ENCODE data around the gene PCSK7. TPM values are rescaled to one million over a fixed set of nuclear protein-coding genes. Genes with fewer than 3 reads are reported as not detected.

PCSK7 gene
- total RNA-seq, 1 experiment from 2014 or later = 12.6 TPM

DNA sequence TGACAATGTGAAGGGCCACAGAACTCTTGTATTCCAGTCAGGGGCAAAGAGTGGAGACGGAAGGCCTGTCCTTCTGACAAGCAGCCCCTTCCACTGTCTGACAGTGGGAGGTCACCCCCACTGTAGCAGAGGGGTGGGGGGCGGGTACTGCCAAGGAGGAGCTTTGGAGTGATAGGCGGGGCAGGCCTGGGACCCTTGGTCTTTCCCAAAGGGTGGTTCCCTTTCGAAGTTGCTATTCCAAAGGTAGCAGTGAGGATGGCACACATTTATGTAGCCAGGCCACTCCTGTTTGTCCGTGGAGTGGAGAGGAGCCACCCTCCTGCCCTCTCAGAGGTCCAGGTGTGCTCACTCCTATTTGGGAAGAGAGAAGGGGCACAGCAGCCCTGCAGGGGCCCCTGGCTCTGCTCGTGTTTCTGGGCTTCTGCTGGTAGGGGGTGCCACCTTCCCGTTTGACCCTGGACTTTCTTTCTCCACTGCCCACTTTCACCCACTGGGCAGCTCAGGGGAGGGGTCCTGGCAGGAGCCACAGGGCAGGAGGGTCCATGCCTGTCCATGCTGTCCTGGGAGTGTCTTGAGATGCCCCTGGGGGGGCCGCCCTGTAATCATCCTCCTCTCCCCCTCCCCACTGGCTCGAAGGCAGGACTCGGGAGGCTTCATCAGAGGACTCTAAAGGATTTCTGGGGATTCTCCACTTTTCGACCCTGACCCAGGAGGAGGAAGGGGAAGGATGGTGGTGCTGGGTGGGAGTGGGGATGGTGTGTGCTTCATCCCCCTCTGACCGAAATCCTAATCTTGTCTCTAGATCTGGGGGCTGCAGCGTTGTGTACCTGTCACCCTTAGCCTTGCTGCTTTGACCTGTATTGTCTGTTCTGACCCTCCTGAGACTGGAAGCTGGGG, 31.7 kb downstream of the PCSK7 start:
- Histone ChIP-seq H3K27ac (no peak overlapping the region), H3K9me3 (replicated peaks) (no peaks in the 10 kb centered on the region), H3K27me3 (no peaks in the 10 kb centered on the region), H3K36me3 (no peaks in the 10 kb centered on the region), H3K4me3 (no peak overlapping the region), H3K4me1 (no peaks in the 10 kb centered on the region)
- no peak for DNase-seq

- Histone ChIP-seq H3K36me3 (no peaks in the 10 kb centered on the region), H3K27me3 (no peaks in the 10 kb centered on the region), H3K9me3 (replicated peaks) (no peaks in the 10 kb centered on the region), H3K27ac (peak within 1 kb of the TSS; percentile 15; the same call in 1 of the 2 replicates), H3K4me3 (peak within 1 kb of the TSS; percentile 33), H3K4me1 (no peaks in the 10 kb centered on the region)
- peak; percentile 32 to 44 for DNase-seq
Observed at GRCh38 chr11:117199053-117199915, 32.6 kb downstream of the PCSK7 start, which contains the start of gene TAGLN. Gene TAGLN (plus strand): TSS chr11:117199370. CDS start chr11:117203014, 3,644 bp downstream.

DNA sequence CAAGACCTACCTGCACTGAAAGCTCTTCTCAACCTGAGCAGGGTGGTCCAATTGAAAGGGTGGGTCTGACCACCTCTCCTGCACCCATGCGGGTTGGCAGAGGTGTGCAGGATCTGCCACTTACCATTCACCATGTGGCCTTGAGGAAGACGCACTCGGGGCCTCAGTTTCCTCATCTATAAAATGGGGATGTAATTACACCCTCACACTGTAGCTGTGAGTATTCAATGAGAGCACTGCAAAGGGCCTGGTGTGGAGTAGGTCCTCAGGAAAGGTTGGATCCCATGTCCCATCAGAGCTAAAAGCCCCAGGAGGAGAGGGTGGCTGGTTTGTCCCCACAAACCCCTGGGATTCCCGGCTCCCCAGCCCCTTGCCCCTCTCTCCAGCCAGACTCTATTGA, 33.3 kb downstream of the PCSK7 start:
- no peaks in the 10 kb centered on the region for H3K4me1 ChIP-seq
- no peaks in the 10 kb centered on the region for H3K27me3 ChIP-seq
- DNase-seq = no peak
- H3K27ac ChIP-seq = no peak overlapping the region; the same call in 1 of the 2 replicates
- no peaks in the 10 kb centered on the region for H3K36me3 ChIP-seq
- H3K9me3 ChIP-seq (replicated peaks) = no peaks in the 10 kb centered on the region
- H3K4me3 ChIP-seq = peak overlapping the region; percentile 33

- Histone ChIP-seq H3K27me3 (no peaks in the 10 kb centered on the region), H3K27ac (no peak overlapping the region), H3K9me3 (replicated peaks) (no peaks in the 10 kb centered on the region), H3K4me3 (no peak overlapping the region), H3K4me1 (no peaks in the 10 kb centered on the region), H3K36me3 (no peaks in the 10 kb centered on the region)
- no peak for DNase-seq
Observed at GRCh38 chr11:117197516-117198456, 34.1 kb downstream of the PCSK7 start.

GRCh38 chr11:117197006-117197405, 34.9 kb downstream of the PCSK7 start:
- H3K9me3 ChIP-seq (replicated peaks) = no peaks in the 10 kb centered on the region
- no peak overlapping the region for H3K27ac ChIP-seq
- no peaks in the 10 kb centered on the region for H3K27me3 ChIP-seq
- DNase-seq = no peak
- H3K36me3 ChIP-seq = no peaks in the 10 kb centered on the region
- H3K4me1 ChIP-seq = no peaks in the 10 kb centered on the region
- H3K4me3 ChIP-seq = no peak overlapping the region

DNA sequence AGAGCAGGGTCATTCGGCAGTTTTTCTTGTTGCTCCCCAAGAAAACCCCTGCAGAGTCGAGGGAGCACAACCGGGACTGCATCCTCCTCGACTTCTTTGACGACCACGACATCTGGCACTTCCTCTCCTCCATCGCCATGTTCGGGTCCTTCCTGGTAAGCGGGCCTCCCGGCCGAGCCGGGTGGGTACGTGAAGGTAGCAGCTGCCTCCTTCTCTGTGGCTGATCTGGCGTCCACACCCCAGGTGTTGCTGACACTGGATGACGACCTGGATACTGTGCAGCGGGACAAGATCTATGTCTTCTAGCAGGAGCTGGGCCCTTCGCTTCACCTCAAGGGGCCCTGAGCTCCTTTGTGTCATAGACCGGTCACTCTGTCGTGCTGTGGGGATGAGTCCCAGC, 36.1 kb downstream of the PCSK7 start:
- H3K4me1 ChIP-seq = no peaks in the 10 kb centered on the region
- no peak for DNase-seq
- no peaks in the 10 kb centered on the region for H3K9me3 ChIP-seq (replicated peaks)
- no peak overlapping the region for H3K4me3 ChIP-seq
- no peaks in the 10 kb centered on the region for H3K27me3 ChIP-seq
- no peak overlapping the region for H3K27ac ChIP-seq
- no peaks in the 10 kb centered on the region for H3K36me3 ChIP-seq

- H3K4me1 ChIP-seq = no peaks in the 10 kb centered on the region
- no peaks in the 10 kb centered on the region for H3K9me3 ChIP-seq (replicated peaks)
- no peak overlapping the region for H3K27ac ChIP-seq
- H3K27me3 ChIP-seq = no peaks in the 10 kb centered on the region
- H3K4me3 ChIP-seq = no peak overlapping the region
- no peaks in the 10 kb centered on the region for H3K36me3 ChIP-seq
- DNase-seq = no peak
Observed at GRCh38 chr11:117195258-117195657, 36.6 kb downstream of the PCSK7 start.

GRCh38 chr11:117194267-117194666, 37.6 kb downstream of the PCSK7 start:
- H3K36me3 ChIP-seq = no peaks in the 10 kb centered on the region
- no peak overlapping the region for H3K27ac ChIP-seq
- DNase-seq = no peak

GRCh38 chr11:117193130-117194020, 38.5 kb downstream of the PCSK7 start:
- Histone ChIP-seq H3K9me3 (replicated peaks) (no peaks in the 10 kb centered on the region), H3K36me3 (no peaks in the 10 kb centered on the region), H3K27ac (no peak overlapping the region), H3K4me3 (no peak overlapping the region), H3K27me3 (no peaks in the 10 kb centered on the region), H3K4me1 (no peaks in the 10 kb centered on the region)
- DNase-seq = no peak

More at GRCh38 chr11:117194267-117194666, 37.6 kb downstream of the PCSK7 start:
- no peak overlapping the region for H3K4me3 ChIP-seq
- no peaks in the 10 kb centered on the region for H3K27me3 ChIP-seq
- H3K4me1 ChIP-seq = no peaks in the 10 kb centered on the region
- no peaks in the 10 kb centered on the region for H3K9me3 ChIP-seq (replicated peaks)

DNA sequence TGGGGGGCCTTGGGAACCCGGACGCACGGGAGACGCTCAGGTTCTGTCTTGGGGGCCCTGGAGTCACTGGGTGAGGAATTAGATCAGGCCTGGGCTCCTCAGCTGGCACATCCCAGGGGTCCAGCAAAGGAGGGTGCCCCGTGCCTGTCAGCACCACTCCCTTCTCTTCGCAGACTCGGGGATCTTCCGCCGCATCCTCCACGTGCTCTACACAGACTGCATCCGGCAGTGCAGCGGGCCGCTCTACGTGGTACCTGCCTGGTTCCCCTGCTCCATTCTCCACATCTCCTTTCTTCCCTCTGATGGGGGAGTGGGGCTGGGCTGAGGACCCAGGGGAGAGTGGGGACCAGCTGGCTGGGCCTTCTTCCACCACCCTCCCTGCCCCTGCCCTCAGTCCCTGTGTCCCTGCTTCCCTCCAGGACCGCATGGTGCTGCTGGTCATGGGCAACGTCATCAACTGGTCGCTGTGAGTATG, 39.4 kb downstream of the PCSK7 start:
- no peak for DNase-seq
- no peaks in the 10 kb centered on the region for H3K36me3 ChIP-seq
- no peaks in the 10 kb centered on the region for H3K9me3 ChIP-seq (replicated peaks)
- no peaks in the 10 kb centered on the region for H3K4me1 ChIP-seq
- no peak overlapping the region for H3K4me3 ChIP-seq
- no peaks in the 10 kb centered on the region for H3K27me3 ChIP-seq
- no peak overlapping the region for H3K27ac ChIP-seq

DNA sequence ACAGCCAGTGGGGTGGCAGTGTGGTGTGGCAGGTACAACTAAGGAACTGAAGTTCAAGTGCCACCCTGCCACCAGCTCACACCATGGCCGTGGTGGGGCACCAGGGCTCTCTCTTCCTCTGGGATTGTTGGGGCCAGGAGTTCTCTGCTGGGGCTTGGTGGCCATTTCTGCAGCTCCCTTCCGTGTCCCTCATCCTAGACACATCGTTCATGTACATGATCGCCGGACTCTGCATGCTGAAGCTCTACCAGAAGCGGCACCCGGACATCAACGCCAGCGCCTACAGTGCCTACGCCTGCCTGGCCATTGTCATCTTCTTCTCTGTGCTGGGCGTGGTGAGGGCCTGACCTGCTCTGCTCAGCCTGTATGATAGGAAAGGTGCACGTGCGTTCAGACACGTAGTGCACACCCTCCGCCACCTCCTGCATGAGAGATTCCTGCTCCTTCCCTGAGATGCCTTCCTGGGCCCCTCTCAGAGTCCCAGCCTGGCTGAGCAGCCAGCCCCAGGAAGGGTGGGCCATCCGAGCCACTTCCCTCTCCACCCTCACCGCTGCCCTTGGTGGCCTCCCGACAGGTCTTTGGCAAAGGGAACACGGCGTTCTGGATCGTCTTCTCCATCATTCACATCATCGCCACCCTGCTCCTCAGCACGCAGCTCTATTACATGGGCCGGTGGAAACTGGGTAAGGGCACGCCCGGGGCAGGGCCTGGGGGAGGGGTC, 40.0 kb downstream of the PCSK7 start:
- no peaks in the 10 kb centered on the region for H3K9me3 ChIP-seq (replicated peaks)
- no peak overlapping the region for H3K4me3 ChIP-seq
- no peak for DNase-seq
- H3K27ac ChIP-seq = no peak overlapping the region
- H3K27me3 ChIP-seq = no peaks in the 10 kb centered on the region
- no peaks in the 10 kb centered on the region for H3K36me3 ChIP-seq
- no peaks in the 10 kb centered on the region for H3K4me1 ChIP-seq

DNA sequence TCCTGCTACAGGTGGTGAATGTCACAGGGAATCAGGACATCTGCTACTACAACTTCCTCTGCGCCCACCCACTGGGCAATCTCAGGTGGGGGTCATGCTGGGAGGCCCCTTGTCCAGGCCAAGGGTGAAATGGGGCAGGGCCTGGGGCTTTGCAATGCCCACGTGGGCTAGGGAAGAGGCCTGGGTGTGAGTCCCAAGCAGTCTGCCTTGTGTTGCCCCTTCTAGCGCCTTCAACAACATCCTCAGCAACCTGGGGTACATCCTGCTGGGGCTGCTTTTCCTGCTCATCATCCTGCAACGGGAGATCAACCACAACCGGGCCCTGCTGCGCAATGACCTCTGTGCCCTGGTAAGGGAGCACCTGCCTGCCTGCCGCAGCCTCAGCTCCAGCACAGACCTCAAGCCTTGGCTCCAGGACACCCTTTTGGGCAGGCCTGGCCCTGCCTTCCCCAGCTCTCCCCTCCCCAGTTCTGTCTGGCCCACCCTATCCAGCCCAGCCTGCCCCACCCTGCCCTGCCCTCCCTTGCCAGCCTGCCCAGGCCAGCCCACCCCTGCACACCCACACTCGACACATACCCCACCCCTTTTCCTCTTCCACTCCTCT, 41.8 kb downstream of the PCSK7 start:
- Histone ChIP-seq H3K27ac (no peak overlapping the region), H3K27me3 (no peaks in the 10 kb centered on the region), H3K9me3 (replicated peaks) (no peaks in the 10 kb centered on the region), H3K36me3 (no peaks in the 10 kb centered on the region), H3K4me3 (no peak overlapping the region), H3K4me1 (no peaks in the 10 kb centered on the region)
- no peak for DNase-seq
